K562 (cell line): ENCODE results near the gene ITIH3.

Source experiments
- BACH1 ChIP-seq: fragments of 200-800 bp; sonication (Bioruptor generic); IDR thresholded peaks from 2 replicates; pipeline ENCODE4 v1.6.1; 2016; ENCODE audit warnings: missing genetic modification characterization, missing compliant biosample characterization
- CREB1 ChIP-seq, 2 experiments: sonication (generic) in 1 of 2; formaldehyde crosslinking in 1 of 2; IDR thresholded peaks; 2 replicates each; pipeline versions ENCODE4 v1.6.1 to v1.8.0; 2012 to 2022; ENCODE audit warnings: inconsistent platforms in 1 of 2, mild to moderate bottlenecking in 1 of 2, missing genetic modification reagents in 1 of 2, moderate library complexity in 1 of 2
- FOS ChIP-seq: IDR thresholded peaks from 3 replicates; pipeline ENCODE4 v1.6.1; 2011; ENCODE audit not compliant: insufficient read length; ENCODE audit errors: extremely low read depth
- KLF1 ChIP-seq: fragments of 450-650 bp; IDR thresholded peaks from 2 replicates; pipeline ENCODE4 v1.6.1; 2016; ENCODE audit warnings: missing genetic modification characterization, missing compliant biosample characterization
- KLF10 ChIP-seq: fragments of 250-450 bp; sonication (Bioruptor Pico); IDR thresholded peaks from 2 replicates; pipeline ENCODE4 v1.6.1; 2021; ENCODE audit warnings: matching md5 sums
- NFRKB ChIP-seq: fragments of 450-650 bp; IDR thresholded peaks from 2 replicates; pipeline ENCODE4 v1.6.1; 2016; ENCODE audit warnings: low read depth
- SP1 ChIP-seq: sonication (generic); formaldehyde crosslinking; IDR thresholded peaks from 2 replicates; pipeline ENCODE4 v1.8.1; 2022; ENCODE audit warnings: mild to moderate bottlenecking, missing genetic modification reagents
- TAF1 ChIP-seq: IDR thresholded peaks from 2 replicates; pipeline ENCODE4 v1.6.1; 2011; ENCODE audit warnings: mild to moderate bottlenecking, low read length, moderate library complexity; ENCODE audit not compliant: insufficient read depth, control insufficient read depth, severe bottlenecking; ENCODE audit errors: extremely low read depth
- ZBTB8A ChIP-seq: fragments of 450-650 bp; IDR thresholded peaks from 2 replicates; pipeline ENCODE4 v1.6.1; 2018; ENCODE audit warnings: mild to moderate bottlenecking, moderate library complexity; ENCODE audit not compliant: partially characterized antibody
- TF ChIP-seq, protein P1 (sequence below): sonication (generic); formaldehyde crosslinking; IDR thresholded peaks from 2 replicates; pipeline ENCODE4 v1.9.0; 2022; ENCODE audit warnings: mild to moderate bottlenecking, missing genetic modification reagents
- TF ChIP-seq, protein P2 (sequence below): sonication (generic); formaldehyde crosslinking; IDR thresholded peaks from 2 replicates; pipeline ENCODE4 v1.8.0; 2023; ENCODE audit warnings: mild to moderate bottlenecking, missing genetic modification reagents
- TF ChIP-seq, protein P3 (sequence below): fragments of 250-450 bp; sonication (Bioruptor Pico); IDR thresholded peaks from 2 replicates; pipeline ENCODE4 v1.5.0; 2021

DNA sequence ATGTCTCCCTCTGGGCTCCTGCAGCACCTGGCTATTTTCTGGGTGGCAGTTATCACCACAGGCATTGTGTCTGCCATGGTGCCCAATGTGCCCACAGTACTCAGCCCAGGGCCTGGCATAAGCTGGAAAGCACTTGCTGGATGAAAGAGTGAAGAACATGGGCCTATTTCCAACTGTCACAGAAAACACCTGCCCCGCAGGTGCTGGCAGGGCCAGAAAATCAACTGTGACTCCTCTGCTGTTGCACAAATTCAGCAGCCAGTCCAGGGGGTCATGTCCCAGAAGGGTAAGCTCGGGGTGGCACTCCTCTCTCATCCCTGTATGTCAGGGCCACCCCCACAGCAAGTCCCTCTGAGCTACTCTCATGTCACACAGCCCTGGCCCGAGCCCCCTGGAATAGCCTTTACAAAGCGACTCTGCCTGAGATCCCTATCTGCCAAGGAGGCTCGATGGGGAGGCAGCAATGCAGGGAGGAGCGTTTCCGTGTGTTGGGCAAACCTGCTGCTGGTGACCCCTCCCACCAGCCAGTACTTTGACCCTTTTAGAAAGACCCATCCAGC lies 16.9 kb downstream of the ITIH3 start:
- no peak for TF ChIP-seq FOS
- TF ChIP-seq, protein P1, sequence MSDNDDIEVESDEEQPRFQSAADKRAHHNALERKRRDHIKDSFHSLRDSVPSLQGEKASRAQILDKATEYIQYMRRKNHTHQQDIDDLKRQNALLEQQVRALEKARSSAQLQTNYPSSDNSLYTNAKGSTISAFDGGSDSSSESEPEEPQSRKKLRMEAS (CRISPR knock-in tag) = no peak
- no peak for TF ChIP-seq KLF1
- no peak for TF ChIP-seq BACH1
- TF ChIP-seq CREB1 (IDR thresholded peaks at IDR 0.05) = no peak
- TF ChIP-seq CREB1 (CRISPR knock-in tag; IDR thresholded peaks at IDR 0.05) = no peak
- TF ChIP-seq TAF1 = no peak
- no peak for TF ChIP-seq SP1 (CRISPR knock-in tag)
- TF ChIP-seq KLF10 (CRISPR knock-in tag) = no peak
- TF ChIP-seq, protein P2, sequence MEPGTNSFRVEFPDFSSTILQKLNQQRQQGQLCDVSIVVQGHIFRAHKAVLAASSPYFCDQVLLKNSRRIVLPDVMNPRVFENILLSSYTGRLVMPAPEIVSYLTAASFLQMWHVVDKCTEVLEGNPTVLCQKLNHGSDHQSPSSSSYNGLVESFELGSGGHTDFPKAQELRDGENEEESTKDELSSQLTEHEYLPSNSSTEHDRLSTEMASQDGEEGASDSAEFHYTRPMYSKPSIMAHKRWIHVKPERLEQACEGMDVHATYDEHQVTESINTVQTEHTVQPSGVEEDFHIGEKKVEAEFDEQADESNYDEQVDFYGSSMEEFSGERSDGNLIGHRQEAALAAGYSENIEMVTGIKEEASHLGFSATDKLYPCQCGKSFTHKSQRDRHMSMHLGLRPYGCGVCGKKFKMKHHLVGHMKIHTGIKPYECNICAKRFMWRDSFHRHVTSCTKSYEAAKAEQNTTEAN = no peak
- no peak for TF ChIP-seq NFRKB
- TF ChIP-seq, protein P3, sequence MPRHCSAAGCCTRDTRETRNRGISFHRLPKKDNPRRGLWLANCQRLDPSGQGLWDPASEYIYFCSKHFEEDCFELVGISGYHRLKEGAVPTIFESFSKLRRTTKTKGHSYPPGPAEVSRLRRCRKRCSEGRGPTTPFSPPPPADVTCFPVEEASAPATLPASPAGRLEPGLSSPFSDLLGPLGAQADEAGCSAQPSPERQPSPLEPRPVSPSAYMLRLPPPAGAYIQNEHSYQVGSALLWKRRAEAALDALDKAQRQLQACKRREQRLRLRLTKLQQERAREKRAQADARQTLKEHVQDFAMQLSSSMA = no peak
- no peak for TF ChIP-seq ZBTB8A
